ENCODE measurements around the gene SHC3. TPM values are rescaled to one million over a fixed set of nuclear protein-coding genes. Genes with fewer than 3 reads are reported as not detected.

Gene SHC3
- total RNA-seq, 1 donor from 2014 or later: 5.1 TPM

DNA sequence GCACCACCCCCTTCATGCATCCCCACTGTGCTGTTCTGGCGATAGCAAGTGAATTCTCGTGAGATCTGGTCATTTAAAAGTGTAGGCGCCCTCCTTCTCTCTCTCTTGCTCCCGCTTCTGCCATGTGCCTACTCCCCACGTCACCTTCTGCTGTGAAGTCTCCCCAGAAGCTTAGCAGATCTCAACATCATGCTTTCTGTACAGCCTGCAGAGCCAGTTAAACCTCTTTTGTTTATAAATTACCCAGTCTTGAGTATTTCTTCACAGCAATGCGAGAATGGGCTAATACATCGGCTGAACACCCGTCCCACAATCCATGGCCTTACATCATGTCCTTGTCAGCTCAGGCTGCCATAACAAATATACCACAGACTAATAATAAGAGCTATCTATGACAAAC lies 17.4 kb downstream of the SHC3 start:
- DNase-seq (ENCODE audit: low read depth): no peak
- TF ChIP-seq, protein P1, sequence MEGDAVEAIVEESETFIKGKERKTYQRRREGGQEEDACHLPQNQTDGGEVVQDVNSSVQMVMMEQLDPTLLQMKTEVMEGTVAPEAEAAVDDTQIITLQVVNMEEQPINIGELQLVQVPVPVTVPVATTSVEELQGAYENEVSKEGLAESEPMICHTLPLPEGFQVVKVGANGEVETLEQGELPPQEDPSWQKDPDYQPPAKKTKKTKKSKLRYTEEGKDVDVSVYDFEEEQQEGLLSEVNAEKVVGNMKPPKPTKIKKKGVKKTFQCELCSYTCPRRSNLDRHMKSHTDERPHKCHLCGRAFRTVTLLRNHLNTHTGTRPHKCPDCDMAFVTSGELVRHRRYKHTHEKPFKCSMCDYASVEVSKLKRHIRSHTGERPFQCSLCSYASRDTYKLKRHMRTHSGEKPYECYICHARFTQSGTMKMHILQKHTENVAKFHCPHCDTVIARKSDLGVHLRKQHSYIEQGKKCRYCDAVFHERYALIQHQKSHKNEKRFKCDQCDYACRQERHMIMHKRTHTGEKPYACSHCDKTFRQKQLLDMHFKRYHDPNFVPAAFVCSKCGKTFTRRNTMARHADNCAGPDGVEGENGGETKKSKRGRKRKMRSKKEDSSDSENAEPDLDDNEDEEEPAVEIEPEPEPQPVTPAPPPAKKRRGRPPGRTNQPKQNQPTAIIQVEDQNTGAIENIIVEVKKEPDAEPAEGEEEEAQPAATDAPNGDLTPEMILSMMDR (conservative IDR thresholded peaks at IDR 0.05; ENCODE audit: low read depth, low read length): no peak
- H3K4me3 ChIP-seq (ENCODE audit: low read depth, low read length): no peak overlapping the region

GRCh38 chr9:89160806-89161205 lies 17.8 kb downstream of the SHC3 start:
- DNase-seq (ENCODE audit: low read depth): no peak
- TF ChIP-seq, protein P1 (conservative IDR thresholded peaks at IDR 0.05; ENCODE audit: low read depth, low read length): no peak
- H3K4me3 ChIP-seq (ENCODE audit: low read depth, low read length): no peak overlapping the region

DNA sequence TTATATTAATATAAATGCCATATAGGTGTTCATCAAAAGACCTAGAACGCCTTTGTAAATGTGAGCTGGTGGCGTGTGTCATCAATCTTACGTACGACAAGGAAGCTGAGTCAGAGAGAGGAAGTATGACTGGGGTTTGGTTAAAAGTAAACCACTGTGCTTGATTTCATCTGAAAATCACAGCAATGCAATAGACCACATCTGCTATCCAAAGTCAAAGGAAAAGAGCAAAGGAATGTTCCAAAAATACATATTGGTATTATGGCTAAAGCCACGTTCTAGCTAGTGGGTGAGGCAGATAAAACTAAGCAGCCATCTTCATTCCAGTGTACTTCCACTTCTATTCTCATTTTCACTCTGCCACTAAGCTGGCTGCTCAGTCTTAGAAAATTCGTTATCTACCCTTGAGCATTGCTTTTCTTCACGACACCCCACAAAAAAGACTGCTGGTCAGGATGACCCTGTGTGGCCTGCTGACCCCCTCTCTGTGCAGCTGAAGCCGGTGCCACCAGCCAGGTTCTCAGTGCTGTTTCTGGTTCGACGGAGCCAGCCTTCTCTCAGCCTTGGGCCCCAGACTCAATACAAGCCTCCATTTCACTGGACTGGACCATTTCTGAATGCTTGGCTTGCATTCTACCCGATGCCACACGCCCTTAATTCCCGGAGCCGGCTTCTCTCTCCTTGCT lies 23.8 kb downstream of the SHC3 start:
- H3K4me3 ChIP-seq (ENCODE audit: low read depth, low read length): no peak overlapping the region
- no peak for DNase-seq (ENCODE audit: low read depth)
- TF ChIP-seq, protein P1 (conservative IDR thresholded peaks at IDR 0.05; ENCODE audit: low read depth, low read length): no peak

DNA sequence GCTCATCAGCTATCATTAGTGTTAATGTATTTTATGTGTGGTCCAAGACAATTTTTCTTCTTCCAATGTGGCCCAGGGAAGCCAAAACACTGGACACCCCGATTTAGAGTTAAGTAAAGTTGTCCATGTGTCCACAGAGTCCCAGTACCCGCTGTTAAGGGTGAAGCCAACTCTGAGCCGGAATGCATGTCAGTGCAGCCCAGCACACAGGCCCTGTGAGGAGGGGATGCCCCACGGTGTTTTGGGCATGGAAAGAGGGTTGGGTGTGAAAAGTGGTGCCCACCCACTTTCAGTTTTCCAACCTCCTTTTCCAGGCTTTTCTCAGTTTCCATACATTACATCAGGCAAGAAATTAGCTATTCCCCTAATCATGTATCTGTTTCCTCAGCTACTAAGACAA lies 24.4 kb downstream of the SHC3 start:
- DNase-seq (ENCODE audit: low read depth): no peak
- TF ChIP-seq, protein P1 (conservative IDR thresholded peaks at IDR 0.05; ENCODE audit: low read depth, low read length): no peak
- no peak overlapping the region for H3K4me3 ChIP-seq (ENCODE audit: low read depth, low read length)

- DNase-seq (ENCODE audit: low read depth): peak; percentile 74
- no peak overlapping the region for H3K4me3 ChIP-seq (ENCODE audit: low read depth, low read length)
- TF ChIP-seq, protein P1 (conservative IDR thresholded peaks at IDR 0.05; ENCODE audit: low read depth, low read length): no peak
Measured at GRCh38 chr9:89153232-89154017, 25.2 kb downstream of the SHC3 start.

DNA sequence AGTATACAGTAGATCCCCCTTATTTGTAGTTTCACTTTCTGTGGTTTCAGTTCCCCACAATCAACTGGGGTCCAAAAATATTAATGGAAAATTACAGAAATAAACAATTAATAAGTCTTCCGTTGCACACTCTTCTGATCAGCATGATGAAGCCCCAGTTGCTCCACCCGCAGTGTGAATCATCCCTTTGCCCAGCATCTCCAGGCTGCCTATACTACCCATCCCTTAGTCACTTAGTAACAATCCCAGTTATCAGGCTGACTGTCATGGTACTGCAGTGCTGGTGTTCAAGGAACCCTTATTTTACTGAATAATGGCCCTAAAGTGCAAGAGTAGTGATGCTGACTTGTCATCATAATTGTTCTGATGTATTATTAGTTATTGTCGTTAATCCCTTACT lies 28.9 kb downstream of the SHC3 start:
- TF ChIP-seq, protein P1 (conservative IDR thresholded peaks at IDR 0.05; ENCODE audit: low read depth, low read length): no peak
- no peak for DNase-seq (ENCODE audit: low read depth)
- no peak overlapping the region for H3K4me3 ChIP-seq (ENCODE audit: low read depth, low read length)
